ENCODE results near the gene LDLRAP1. TPM values are rescaled to one million over a fixed set of nuclear protein-coding genes. Genes with fewer than 3 reads are reported as not detected.

Gene LDLRAP1
- total RNA-seq, 2 experiments from 2014 or later = 14.3 to 17.4 TPM

Other genes with a start within 250 kb of the LDLRAP1 start
- 100 to 1,000 TPM in 1 of 2 experiments, 10 to 100 TPM in 1; 89.9 to 101 TPM for gene TMEM50A, start 205.3 kb upstream of the LDLRAP1 start, total RNA-seq
- gene RHCE, start 122.8 kb upstream of the LDLRAP1 start, total RNA-seq = under 1 TPM; 0.29 to 0.32 TPM
- 10 to 100 TPM; 19.8 to 20.9 TPM for gene MACO1, start 112.7 kb upstream of the LDLRAP1 start, total RNA-seq
- 1 to 10 TPM; 5.1 to 5.3 TPM for gene MAN1C1, start 73.2 kb downstream of the LDLRAP1 start, total RNA-seq

All from activated naive CD8-positive, alpha-beta T cell treated with anti-CD3 and anti-CD28 coated beads for 36 hours (primary cell).